Measurements from ENCODE around the gene APOLD1.
"Not testable (repeated sequence)": the region's sequence is repeated elsewhere in the genome, so short reads cannot be mapped to it uniquely, and the experiment has no call there.

Gene APOLD1

DNA sequence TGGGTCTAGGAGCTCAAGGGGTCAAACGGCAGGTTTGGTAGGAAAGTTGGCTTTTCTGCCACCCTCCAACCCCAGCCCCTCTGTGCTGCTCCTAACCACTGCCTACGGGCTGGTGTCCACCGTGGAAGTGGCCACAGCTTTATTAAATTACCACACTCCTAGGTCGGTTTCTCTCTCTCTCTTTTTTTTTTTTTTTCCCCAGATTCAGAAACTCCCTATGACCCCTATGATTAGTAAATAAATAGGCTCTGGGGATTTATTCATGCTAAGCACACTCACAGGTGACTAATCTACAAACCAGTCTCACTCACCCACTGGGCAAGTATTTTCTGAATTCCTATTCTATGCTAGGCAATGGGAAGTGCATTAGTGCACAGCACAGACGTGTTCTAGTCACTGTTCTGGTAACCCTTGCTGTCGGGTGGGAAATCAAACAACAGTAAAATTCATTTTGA, 19.0 kb downstream of the APOLD1 start:
- no peak for DNase-seq (ENCODE audit: low read depth)
- H3K4me3 ChIP-seq (ENCODE audit: low read depth, low read length): no peak overlapping the region

DNA sequence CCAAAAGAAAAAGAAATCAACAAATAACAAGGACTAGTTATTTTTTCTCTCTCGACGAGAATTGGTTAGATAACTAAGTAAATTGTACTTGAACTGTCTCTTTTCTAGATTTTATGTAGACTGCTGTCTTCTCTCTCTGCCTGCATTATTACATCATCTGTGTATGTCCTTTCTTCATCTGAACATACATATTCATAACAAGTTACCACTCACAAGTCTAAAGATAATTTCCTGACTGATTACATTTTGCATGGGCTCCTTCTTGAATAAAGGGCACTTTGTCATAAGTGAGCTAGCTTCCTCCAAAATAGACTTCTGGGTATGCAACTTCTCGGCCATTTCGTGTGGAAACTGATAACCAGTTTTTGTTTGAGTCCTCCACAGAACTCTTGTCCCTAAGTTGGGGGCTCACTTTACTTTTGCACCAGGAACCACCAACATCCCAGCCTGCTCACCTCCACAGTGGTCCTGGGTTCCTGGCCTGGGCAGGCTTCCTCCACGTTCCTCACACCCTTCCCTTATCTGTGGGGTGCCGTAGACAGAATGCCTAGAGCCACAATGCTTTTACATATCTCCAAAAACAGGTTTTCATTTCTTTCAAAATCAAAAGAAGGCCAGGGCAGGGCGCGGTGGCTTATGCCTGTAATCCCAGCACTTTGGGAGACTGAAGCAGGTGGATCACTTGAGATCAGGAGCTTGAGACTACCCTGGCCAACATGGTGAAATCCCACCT, 21.5 kb downstream of the APOLD1 start:
- no peak for DNase-seq (ENCODE audit: low read depth)
- TF ChIP-seq, protein P1, sequence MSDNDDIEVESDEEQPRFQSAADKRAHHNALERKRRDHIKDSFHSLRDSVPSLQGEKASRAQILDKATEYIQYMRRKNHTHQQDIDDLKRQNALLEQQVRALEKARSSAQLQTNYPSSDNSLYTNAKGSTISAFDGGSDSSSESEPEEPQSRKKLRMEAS (IDR thresholded peaks at IDR 0.05; ENCODE audit: low read depth, low read length): no peak
- TF ChIP-seq MYC (IDR thresholded peaks at IDR 0.05; ENCODE audit: low read depth, low read length) (no peak), POLR2A (IDR thresholded peaks at IDR 0.05; ENCODE audit: extremely low read depth, insufficient read length) (no peak)
- TF ChIP-seq, protein P2, sequence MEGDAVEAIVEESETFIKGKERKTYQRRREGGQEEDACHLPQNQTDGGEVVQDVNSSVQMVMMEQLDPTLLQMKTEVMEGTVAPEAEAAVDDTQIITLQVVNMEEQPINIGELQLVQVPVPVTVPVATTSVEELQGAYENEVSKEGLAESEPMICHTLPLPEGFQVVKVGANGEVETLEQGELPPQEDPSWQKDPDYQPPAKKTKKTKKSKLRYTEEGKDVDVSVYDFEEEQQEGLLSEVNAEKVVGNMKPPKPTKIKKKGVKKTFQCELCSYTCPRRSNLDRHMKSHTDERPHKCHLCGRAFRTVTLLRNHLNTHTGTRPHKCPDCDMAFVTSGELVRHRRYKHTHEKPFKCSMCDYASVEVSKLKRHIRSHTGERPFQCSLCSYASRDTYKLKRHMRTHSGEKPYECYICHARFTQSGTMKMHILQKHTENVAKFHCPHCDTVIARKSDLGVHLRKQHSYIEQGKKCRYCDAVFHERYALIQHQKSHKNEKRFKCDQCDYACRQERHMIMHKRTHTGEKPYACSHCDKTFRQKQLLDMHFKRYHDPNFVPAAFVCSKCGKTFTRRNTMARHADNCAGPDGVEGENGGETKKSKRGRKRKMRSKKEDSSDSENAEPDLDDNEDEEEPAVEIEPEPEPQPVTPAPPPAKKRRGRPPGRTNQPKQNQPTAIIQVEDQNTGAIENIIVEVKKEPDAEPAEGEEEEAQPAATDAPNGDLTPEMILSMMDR (IDR thresholded peaks at IDR 0.05; ENCODE audit: low read depth, low read length): no peak
- H3K4me3 ChIP-seq (ENCODE audit: low read depth, low read length): no peak overlapping the region

More for the DNA sequence above, 19.0 kb downstream of the APOLD1 start:
- no peak for TF ChIP-seq MYC (IDR thresholded peaks at IDR 0.05; ENCODE audit: low read depth, low read length)
- no peak for TF ChIP-seq POLR2A (IDR thresholded peaks at IDR 0.05; ENCODE audit: extremely low read depth, insufficient read length)
- TF ChIP-seq, protein P2 (IDR thresholded peaks at IDR 0.05; ENCODE audit: low read depth, low read length): no peak
- TF ChIP-seq, protein P1 (IDR thresholded peaks at IDR 0.05; ENCODE audit: low read depth, low read length): no peak

DNA sequence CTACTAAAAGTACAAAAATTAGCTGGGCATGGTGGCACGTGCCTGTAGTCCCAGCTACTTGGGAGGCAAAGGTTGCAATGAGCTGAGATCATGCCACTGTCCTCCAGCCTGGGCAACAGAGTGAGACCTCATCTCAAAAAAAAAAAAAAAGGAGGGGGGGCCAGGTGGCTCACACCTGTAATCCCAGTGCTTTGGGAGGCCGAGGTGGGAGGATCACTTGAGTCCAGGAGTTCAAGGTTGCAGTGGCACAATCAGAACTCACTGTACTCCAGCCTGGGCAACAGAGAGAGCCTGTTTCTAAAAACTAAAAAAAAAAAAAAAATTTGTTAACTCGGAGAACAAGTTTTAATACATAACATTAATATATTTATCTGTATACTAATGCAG, 22.1 kb downstream of the APOLD1 start:
- DNase-seq (ENCODE audit: low read depth); H3K4me3 ChIP-seq (ENCODE audit: low read depth, low read length): not testable (repeated sequence)

DNA sequence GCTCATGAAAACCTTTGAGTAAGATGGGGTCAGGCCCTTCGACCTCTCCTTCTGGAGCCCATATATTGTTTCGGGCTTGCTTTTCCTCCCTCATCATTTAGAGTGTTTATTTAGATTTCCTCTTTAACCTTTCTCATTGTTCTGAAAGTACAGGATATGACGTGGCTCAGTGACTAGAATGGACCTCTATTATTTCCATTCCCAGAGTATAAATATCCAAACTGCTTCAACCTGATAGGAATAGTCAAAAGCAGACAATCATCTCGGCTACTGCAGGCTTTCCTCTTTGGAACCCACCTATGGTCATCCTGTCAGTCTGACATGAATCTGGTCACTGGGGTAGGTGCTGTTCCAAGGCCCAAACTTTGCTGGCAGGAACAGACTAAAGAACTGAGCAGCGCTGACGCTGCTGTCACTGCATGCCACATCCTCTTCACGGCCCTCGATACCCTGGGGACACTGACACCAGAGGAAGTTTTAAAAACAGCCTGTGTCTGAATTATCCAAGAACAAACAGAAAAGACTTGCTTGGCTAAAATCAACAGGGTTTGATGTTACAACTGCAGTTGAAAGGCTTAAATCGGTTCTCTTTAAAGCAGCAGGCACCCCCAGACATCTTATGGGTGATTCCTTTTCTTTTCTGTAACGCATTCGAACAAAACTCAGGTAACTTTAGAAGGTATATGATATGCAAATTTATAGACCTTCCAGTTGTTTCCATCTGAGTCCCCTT, 22.7 kb downstream of the APOLD1 start:
- peak; percentile 85 for DNase-seq (ENCODE audit: low read depth)
- no peak overlapping the region for H3K4me3 ChIP-seq (ENCODE audit: low read depth, low read length)

DNA sequence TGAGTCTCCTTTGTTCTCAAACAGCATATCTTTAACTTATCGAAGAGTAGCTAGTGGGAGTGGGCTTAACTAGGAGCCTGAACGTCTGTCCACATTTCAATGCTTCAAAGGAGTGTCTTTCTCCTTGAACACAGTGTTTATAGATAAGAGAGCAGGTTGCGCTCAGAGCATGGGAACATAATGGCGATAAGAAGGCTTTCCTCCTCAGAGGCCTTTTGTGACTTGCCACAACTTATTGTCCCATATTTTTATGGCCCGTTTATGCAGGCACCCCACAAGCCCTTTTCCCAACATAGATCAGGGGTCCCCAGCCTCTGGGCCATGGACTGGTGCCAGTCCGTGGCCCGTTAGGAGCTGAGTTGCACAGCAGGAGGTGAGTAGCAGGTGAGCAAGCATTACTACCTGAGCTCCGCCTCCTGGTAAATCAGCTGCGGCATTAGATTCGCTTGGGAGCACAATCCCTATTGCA, 25.1 kb downstream of the APOLD1 start:
- no peak overlapping the region for H3K4me3 ChIP-seq (ENCODE audit: low read depth, low read length)
- no peak for DNase-seq (ENCODE audit: low read depth)
- TF ChIP-seq, protein P2 (IDR thresholded peaks at IDR 0.05; ENCODE audit: low read depth, low read length): no peak
- TF ChIP-seq, protein P1 (IDR thresholded peaks at IDR 0.05; ENCODE audit: low read depth, low read length): no peak
- TF ChIP-seq MYC (IDR thresholded peaks at IDR 0.05; ENCODE audit: low read depth, low read length) (no peak), POLR2A (IDR thresholded peaks at IDR 0.05; ENCODE audit: extremely low read depth, insufficient read length) (no peak)

More for the DNA sequence above, 22.7 kb downstream of the APOLD1 start:
- TF ChIP-seq, protein P2 (IDR thresholded peaks at IDR 0.05; ENCODE audit: low read depth, low read length): no peak
- TF ChIP-seq POLR2A (IDR thresholded peaks at IDR 0.05; ENCODE audit: extremely low read depth, insufficient read length): no peak
- TF ChIP-seq, protein P1 (IDR thresholded peaks at IDR 0.05; ENCODE audit: low read depth, low read length): peak; percentile 48
- peak; percentile 25; the same call in 1 of the 2 replicates for TF ChIP-seq MYC (IDR thresholded peaks at IDR 0.05; ENCODE audit: low read depth, low read length)

DNA sequence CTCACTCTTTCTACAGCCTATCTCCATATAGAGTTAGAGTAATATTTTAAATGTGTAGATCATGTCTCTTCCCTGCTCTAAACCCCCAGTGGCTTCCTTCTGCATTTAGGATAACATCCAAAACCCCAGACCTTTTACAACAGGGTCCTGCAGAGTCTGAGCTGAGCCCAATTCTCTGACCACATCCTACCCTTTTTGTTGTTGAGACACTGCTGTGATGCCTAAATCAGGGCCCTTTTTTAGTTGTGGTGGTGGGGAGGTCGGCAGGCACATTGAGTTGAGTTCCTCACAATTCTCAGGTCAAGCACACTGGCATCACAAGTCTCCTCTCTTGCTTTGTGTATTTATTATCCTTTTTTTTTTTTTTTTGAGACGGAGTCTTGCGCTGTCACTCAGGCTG, 25.9 kb downstream of the APOLD1 start:
- no peak for DNase-seq (ENCODE audit: low read depth)
- TF ChIP-seq POLR2A (IDR thresholded peaks at IDR 0.05; ENCODE audit: extremely low read depth, insufficient read length) (no peak), MYC (IDR thresholded peaks at IDR 0.05; ENCODE audit: low read depth, low read length) (no peak)
- TF ChIP-seq, protein P1 (IDR thresholded peaks at IDR 0.05; ENCODE audit: low read depth, low read length): no peak
- TF ChIP-seq, protein P2 (IDR thresholded peaks at IDR 0.05; ENCODE audit: low read depth, low read length): no peak
- no peak overlapping the region for H3K4me3 ChIP-seq (ENCODE audit: low read depth, low read length)

Measured in NB4 (cell line).